ENCODE data around the gene VIP.

Gene VIP

GRCh38 chr6:152776833-152777232 is 26.2 kb downstream of the VIP start:
- no peak for DNase-seq (ENCODE audit: low read depth in 3 of 3)

- no peak for DNase-seq (ENCODE audit: low read depth in 3 of 3)
Measured at GRCh38 chr6:152783217-152783878, 32.8 kb downstream of the VIP start.

GRCh38 chr6:152794696-152795095 is 44.1 kb downstream of the VIP start:
- DNase-seq (ENCODE audit: low read depth in 3 of 3) = no peak

GRCh38 chr6:152804150-152804549 is 53.6 kb downstream of the VIP start:
- DNase-seq (ENCODE audit: low read depth in 3 of 3) = no peak
